Stimulated activated CD4-positive, alpha-beta T cell treated with anti-CD3 and anti-CD28 coated beads, Interleukin-12 subunit alpha, Interleukin-12 subunit beta, amount 100 ng/mL, for 48 hours (primary cell): ENCODE results near the gene ARL17B.
A peak's percentile ranks its signal among the peaks of the same experiment; 100 is the strongest.
"Not testable (repeated sequence)": the region's sequence is repeated elsewhere in the genome, so short reads cannot be mapped to it uniquely, and the experiment has no call there.

Experiments used
- DNase-seq, 3 donors: peaks; one replicate each; pipeline ENCODE4 v3.0.0-alpha.2; 2020; ENCODE audit warnings: low read depth in 2 of 3, low spot score in 1 of 3

Gene ARL17B

DNA sequence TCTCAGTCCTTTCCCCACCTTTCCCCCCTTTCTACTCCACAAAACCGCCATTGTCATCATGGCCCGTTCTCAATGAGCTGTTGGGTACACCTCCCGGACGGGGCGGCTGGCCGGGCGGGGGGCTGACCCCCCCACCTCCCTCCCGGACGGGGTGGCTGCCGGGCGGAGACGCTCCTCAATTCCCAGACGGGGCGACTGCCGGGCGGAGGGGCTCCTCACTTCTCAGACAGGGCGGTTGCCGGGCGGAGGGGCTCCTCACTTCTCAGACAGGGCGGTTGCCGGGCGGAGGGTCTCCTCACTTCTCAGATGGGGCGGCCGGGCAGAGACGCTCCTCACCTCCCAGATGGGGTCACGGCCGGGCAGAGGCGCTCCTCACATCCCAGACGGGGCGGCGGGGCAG lies 108.8 kb downstream of the ARL17B start:
- DNase-seq = not testable (repeated sequence)

DNA sequence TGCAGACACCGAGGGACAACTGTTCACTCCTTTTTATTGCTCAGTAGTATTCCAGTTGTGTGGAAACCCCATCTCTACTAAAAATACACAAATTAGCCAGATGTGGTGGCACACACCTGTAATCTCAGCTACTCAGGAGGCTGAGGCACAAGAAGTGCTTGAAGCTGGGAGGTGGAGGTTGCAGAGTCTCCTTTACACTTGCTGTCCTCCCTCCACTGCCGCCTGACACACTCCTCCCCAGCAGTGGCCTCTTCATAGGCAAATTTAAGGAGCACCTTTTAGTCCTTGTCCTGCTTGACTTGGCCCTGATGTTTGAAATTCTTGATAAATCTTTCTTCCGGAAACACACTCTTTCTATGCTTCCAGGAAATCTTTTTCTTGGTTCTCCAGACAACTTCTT lies 112.4 kb downstream of the ARL17B start:
- DNase-seq = not testable (repeated sequence)

DNA sequence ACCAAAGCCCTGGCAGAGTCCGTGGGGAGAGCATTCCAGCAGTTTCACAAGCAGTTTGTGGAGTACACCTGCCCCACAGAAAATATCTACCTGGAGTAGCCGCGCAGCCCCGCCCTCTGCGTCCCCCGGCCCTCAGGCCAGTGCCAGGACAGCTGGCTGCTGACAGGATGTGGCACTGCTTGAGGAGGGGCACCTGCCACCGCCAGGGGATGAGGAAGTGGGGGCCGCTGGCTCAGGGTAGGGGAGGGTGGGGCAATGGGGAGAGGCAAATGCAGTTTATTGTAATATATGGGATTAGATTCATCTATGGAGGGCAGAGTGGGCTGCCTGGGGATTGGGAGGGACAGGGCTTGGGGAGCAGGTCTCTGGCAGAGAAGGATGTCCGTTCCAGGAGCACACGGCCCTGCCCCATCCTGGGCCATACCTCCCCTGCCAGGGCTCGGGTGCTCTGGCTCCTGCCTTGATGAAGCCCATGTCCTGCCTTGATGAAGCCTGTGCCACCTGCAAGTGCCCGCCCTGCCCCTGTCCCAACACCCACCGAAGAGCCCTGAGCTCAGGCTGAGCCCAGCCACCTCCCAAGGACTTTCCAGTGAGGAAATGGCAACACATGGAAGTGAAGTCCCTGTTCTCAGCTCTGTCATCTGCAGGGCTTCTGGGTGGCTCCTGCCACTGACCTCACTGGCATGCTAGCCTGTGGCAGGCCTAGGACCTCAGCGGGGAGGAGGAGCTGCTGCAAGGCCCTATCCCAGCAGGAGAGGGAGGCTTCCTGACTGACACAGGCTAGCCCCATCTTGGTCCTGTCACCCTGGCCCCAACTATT lies 116.4 kb downstream of the ARL17B start:
- DNase-seq = not testable (repeated sequence)

DNA sequence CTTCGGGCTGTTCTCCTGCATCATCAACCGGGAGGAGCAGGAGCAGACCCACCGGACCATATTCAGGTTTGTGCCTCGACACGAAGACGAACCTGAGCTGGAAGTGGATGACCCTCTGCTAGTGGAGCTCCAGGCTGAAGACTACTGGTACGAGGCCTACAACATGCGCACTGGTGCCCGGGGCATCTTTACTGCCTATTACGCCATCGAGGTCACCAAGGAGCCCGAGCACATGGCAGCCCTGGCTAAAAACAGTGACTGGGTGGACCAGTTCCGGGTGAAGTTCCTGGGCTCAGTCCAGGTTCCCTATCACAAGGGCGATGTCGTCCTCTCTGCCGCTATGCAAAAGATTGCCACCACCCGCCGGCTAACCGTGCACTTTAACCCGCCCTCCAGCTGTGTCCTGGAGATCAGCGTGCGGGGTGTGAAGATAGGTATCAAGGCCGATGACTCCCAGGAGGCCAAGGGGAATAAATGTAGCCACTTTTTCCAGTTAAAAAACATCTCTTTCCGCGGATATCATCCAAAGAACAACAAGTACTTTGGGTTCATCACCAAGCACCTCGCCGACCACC lies 117.1 kb downstream of the ARL17B start:
- DNase-seq = not testable (repeated sequence)

DNA sequence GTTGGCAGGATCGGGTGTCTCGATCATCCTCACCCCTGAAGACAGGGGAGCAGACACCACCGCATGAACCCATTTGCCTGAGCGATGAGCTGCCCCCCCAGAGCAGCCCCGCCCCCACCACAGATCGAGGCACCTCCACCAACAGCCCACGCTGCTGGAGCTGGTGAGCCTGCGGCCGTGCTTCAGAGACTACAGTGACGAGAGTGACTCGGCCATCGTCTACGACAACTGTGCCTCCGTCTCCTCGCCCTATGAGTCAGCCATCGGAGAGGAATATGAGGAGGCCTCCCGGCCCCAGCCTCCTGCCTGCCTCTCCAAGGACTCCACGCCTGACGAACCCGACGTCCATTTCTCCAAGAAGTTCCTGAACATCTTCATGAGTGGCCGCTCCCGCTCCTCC lies 117.6 kb downstream of the ARL17B start:
- not testable (repeated sequence) for DNase-seq

DNA sequence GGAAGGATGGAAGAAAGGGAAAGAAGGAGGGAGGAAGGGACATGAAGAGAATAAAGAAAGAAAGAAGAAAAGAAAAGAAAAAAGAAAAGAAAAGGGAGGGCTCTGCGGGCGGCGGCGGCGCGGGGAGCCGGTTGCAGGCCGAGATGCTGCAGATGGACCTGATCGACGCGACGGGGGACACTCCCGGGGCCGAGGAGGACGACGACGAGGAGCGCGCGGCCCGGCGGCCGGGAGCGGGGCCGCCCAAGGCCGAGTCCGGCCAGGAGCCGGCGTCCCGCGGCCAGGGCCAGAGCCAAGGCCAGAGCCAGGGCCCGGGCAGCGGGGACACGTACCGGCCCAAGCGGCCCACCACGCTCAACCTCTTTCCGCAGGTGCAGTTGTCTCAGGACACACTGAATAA lies 118.1 kb downstream of the ARL17B start:
- not testable (repeated sequence) for DNase-seq

DNA sequence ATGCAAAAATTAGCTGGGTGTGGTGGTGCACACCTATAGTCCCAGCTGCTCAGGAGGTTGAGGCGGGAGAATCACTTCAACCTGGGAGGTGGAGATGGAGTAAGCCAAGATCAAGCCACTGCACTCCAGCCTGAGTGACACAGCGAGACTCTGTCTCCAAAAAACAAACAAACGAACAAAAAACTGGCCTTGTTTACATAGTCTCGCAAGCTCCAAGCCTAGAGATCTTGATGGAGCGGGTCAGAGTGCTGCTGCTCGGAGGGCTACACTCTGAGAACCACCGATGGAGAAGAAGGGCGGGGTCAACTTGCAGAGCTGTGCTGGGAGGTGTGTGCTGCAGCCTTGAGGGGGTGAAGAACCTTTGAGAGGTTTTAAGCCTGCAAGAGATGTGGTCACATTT lies 130.2 kb downstream of the ARL17B start:
- not testable (repeated sequence) for DNase-seq

DNA sequence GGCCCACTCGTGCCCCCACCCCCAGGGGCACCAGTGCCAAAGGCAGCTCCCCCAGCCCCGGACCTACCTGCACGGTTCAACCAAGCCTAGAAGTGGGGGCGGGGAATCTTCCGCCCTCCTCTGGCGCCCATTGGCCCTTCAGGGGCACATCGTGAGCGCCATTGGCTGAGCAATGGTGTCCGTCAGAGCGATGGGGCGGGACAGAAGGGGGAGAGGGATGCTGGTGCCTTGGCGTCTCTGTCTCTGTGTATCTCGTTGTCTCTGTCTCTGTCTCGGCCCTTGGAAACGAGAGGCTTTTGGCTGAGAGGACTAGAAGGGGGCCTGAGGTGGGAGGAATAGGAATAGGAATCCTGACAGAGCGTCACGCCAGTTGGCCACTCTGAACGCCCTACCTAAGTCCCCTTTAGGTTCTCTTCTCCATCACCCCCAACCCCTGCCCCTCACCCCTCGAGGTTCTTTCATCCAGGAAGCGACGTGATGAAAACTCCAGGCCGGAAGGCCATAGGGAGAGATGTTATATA lies 136.2 kb downstream of the ARL17B start:
- DNase-seq = peak; percentile 91

DNA sequence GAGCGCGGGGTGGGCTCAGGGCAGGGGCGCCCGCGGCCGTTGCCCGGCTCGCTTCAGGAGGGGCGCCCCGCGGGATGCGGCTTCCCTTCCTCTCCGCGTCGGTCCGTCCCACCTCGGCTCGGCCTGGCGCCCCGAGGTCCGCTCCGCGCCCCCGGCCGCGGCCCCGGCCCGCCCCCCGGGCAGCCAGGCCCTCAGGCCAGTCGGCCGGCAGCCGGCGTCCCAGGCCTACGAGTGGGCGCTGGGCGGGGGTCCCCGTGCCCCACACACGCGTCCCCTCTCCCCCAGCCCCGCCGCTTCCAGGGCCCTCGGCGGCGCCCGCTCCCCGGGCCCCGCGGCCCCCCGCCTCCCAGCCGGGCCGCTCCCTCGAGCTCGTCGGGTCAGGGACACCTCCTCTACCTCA lies 136.7 kb downstream of the ARL17B start:
- peak in 1 of 3 donors; percentile 7 for DNase-seq
